Neural cell (in vitro differentiated cells): ENCODE measurements around the gene TGFA. TPM values are rescaled to one million over a fixed set of nuclear protein-coding genes. Genes with fewer than 3 reads are reported as not detected.

Experiments used
- H2AFZ ChIP-seq: fragments of 200-600, 300-800 bp; sonication (generic), shearing (Covaris generic); 2 replicates; pipeline ENCODE4 v1.6.0; 2014; ENCODE audit warnings: low read depth, mild to moderate bottlenecking, antibody characterized with exemption, low read length, moderate library complexity
- H3F3A ChIP-seq: fragments of 200-600 bp; shearing (Covaris generic); 2 replicates; pipeline ENCODE4 v1.6.1; 2016; ENCODE audit warnings: mild to moderate bottlenecking, moderate library complexity, mixed read lengths, antibody characterized with exemption, low read length; ENCODE audit not compliant: insufficient read depth, poor library complexity, severe bottlenecking
- H3K27ac ChIP-seq: fragments of 200-600, 300-800 bp; sonication (generic), shearing (Covaris generic); 2 replicates; pipeline ENCODE4 v1.5.1; 2014; ENCODE audit warnings: mild to moderate bottlenecking, low read length, moderate library complexity
- H3K27me3 ChIP-seq: fragments of 300-800, 200-600 bp; sonication (generic), shearing (Covaris generic); 2 replicates; pipeline ENCODE4 v1.6.0; 2014; ENCODE audit warnings: mild to moderate bottlenecking, low read depth, low read length, moderate library complexity; ENCODE audit not compliant: insufficient read depth
- H3K36me3 ChIP-seq: fragments of 300-800, 200-600 bp; sonication (generic), shearing (Covaris generic); 2 replicates; pipeline ENCODE4 v1.5.1; 2014; ENCODE audit warnings: mild to moderate bottlenecking, antibody characterized with exemption, low read length, moderate library complexity; ENCODE audit not compliant: insufficient read depth
- H3K4me2 ChIP-seq: fragments of 300-800, 200-600 bp; sonication (generic), shearing (Covaris generic); 2 replicates; pipeline ENCODE4 v1.6.0; 2014; ENCODE audit warnings: mild to moderate bottlenecking, low read length
- H3K4me3 ChIP-seq: fragments of 300-800, 200-600 bp; sonication (generic), shearing (Covaris generic); 2 replicates; pipeline ENCODE4 v1.5.1; 2014; ENCODE audit warnings: mild to moderate bottlenecking, low read length, moderate library complexity
- H3K79me2 ChIP-seq: fragments of 200-600 bp; shearing (Covaris generic); replicated peaks from 2 replicates; pipeline ENCODE4 v1.6.0; 2014; ENCODE audit warnings: mild to moderate bottlenecking, low read length, moderate library complexity; ENCODE audit not compliant: insufficient read depth
- H3K9ac ChIP-seq: fragments of 300-800, 200-600 bp; sonication (generic), shearing (Covaris generic); 2 replicates; pipeline ENCODE4 v1.6.1; 2016; ENCODE audit warnings: mild to moderate bottlenecking, low read length, mixed read lengths
- H3K9me2 ChIP-seq: fragments of 200-600 bp; shearing (Covaris generic); 2 replicates; pipeline ENCODE4 v1.6.1; 2016; ENCODE audit warnings: mild to moderate bottlenecking, low read length, mixed read lengths; ENCODE audit not compliant: insufficient read depth
- H3K9me3 ChIP-seq: fragments of 200-600, 300-800 bp; sonication (generic), shearing (Covaris generic); 2 replicates; pipeline ENCODE4 v1.6.1; 2016; ENCODE audit warnings: mild to moderate bottlenecking, mixed run types, low read length, moderate library complexity, mixed read lengths
- H4K20me1 ChIP-seq: fragments of 200-600 bp; shearing (Covaris generic); 2 replicates; pipeline ENCODE4 v1.6.1; 2016; ENCODE audit warnings: mild to moderate bottlenecking, mixed run types; ENCODE audit not compliant: insufficient read depth
- EP300 ChIP-seq: fragments of 450-650 bp; conservative IDR thresholded peaks from 2 replicates; pipeline ENCODE4 v1.6.1; 2014; ENCODE audit warnings: antibody characterized with exemption, mild to moderate bottlenecking, moderate library complexity; ENCODE audit not compliant: poor library complexity, severe bottlenecking
- EZH2 ChIP-seq: fragments of 200-600, 300-800 bp; shearing (Covaris generic), sonication (generic); IDR thresholded peaks from 2 replicates; pipeline ENCODE4 v1.6.1; 2014; ENCODE audit warnings: antibody characterized with exemption, low read length, borderline replicate concordance, mild to moderate bottlenecking; ENCODE audit not compliant: insufficient read depth, poor library complexity, severe bottlenecking
- MXI1 ChIP-seq: fragments of 450-650 bp; conservative IDR thresholded peaks from 2 replicates; pipeline ENCODE4 v1.6.1; 2014; ENCODE audit warnings: antibody characterized with exemption, mild to moderate bottlenecking; ENCODE audit not compliant: poor library complexity, severe bottlenecking
- POLR2AphosphoS5 ChIP-seq: IDR thresholded peaks from 2 replicates; pipeline ENCODE4 v1.6.1; 2012
- RAD21 ChIP-seq: fragments of 450-650 bp; conservative IDR thresholded peaks from 2 replicates; pipeline ENCODE4 v1.6.1; 2014; ENCODE audit warnings: antibody characterized with exemption, mild to moderate bottlenecking, moderate library complexity
- SMC3 ChIP-seq: fragments of 450-650 bp; conservative IDR thresholded peaks from 2 replicates; pipeline ENCODE4 v1.6.1; 2014; ENCODE audit warnings: antibody characterized with exemption, mild to moderate bottlenecking, moderate library complexity; ENCODE audit not compliant: poor library complexity
- TAF1 ChIP-seq: IDR thresholded peaks from 2 replicates; pipeline ENCODE4 v1.6.1; 2012; ENCODE audit warnings: low read depth
- polyA plus RNA-seq: library from polyadenylated mRNA; depleted of rRNA; stranded (reverse); fragments of >200 nt; gene quantifications from 2 replicates; pipeline ENCODE4 v1.2.3, GENCODE V29; 2014
- TF ChIP-seq, protein P1 (sequence below): IDR thresholded peaks from 2 replicates; pipeline ENCODE4 v1.6.1; 2012; ENCODE audit warnings: borderline replicate concordance
- TF ChIP-seq, protein P2 (sequence below): fragments of 450-650 bp; IDR thresholded peaks from 2 replicates; pipeline ENCODE4 v1.5.1; 2014; ENCODE audit warnings: antibody characterized with exemption, mild to moderate bottlenecking, moderate library complexity; ENCODE audit not compliant: poor library complexity, severe bottlenecking

Gene TGFA
- polyA plus RNA-seq, 1 donor from 2014 or later = 0.85 TPM

DNA sequence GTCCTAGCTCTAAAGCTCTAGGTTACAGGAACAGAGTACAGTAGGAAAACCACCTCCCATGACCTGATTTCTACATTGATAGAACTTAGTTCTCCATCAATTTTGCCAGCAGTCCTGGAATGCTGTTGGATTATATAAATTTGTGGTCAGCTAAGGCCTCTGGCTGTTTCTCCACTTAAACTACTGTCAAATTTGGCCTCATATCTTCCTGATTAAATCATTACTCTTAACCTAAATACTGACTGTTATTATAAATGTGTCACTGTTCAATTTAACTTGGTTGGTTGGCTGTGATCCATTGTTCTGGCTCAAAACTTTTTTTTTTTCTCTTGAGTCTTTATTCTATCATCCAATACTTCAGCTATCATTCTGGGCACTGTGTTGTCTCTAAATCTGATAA is 71.2 kb downstream of the TGFA start:
- Histone ChIP-seq H4K20me1 (no peaks in the 10 kb centered on the region), H2AFZ (no peak overlapping the region), H3K36me3 (no peaks in the 10 kb centered on the region), H3K79me2 (no peaks in the 10 kb centered on the region), H3K27ac (no peak overlapping the region), H3K9me2 (no peaks in the 10 kb centered on the region), H3F3A (no peaks in the 10 kb centered on the region), H3K4me2 (no peak overlapping the region), H3K27me3 (no peaks in the 10 kb centered on the region), H3K9ac (no peak overlapping the region), H3K9me3 (no peaks in the 10 kb centered on the region), H3K4me3 (no peak overlapping the region)
- no peak for TF ChIP-seq EZH2
- no peak for TF ChIP-seq SMC3
- TF ChIP-seq EP300 = no peak
- no peak for TF ChIP-seq TAF1
- TF ChIP-seq POLR2AphosphoS5 = no peak
- TF ChIP-seq, protein P1, sequence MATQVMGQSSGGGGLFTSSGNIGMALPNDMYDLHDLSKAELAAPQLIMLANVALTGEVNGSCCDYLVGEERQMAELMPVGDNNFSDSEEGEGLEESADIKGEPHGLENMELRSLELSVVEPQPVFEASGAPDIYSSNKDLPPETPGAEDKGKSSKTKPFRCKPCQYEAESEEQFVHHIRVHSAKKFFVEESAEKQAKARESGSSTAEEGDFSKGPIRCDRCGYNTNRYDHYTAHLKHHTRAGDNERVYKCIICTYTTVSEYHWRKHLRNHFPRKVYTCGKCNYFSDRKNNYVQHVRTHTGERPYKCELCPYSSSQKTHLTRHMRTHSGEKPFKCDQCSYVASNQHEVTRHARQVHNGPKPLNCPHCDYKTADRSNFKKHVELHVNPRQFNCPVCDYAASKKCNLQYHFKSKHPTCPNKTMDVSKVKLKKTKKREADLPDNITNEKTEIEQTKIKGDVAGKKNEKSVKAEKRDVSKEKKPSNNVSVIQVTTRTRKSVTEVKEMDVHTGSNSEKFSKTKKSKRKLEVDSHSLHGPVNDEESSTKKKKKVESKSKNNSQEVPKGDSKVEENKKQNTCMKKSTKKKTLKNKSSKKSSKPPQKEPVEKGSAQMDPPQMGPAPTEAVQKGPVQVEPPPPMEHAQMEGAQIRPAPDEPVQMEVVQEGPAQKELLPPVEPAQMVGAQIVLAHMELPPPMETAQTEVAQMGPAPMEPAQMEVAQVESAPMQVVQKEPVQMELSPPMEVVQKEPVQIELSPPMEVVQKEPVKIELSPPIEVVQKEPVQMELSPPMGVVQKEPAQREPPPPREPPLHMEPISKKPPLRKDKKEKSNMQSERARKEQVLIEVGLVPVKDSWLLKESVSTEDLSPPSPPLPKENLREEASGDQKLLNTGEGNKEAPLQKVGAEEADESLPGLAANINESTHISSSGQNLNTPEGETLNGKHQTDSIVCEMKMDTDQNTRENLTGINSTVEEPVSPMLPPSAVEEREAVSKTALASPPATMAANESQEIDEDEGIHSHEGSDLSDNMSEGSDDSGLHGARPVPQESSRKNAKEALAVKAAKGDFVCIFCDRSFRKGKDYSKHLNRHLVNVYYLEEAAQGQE = no peak
- TF ChIP-seq, protein P2, sequence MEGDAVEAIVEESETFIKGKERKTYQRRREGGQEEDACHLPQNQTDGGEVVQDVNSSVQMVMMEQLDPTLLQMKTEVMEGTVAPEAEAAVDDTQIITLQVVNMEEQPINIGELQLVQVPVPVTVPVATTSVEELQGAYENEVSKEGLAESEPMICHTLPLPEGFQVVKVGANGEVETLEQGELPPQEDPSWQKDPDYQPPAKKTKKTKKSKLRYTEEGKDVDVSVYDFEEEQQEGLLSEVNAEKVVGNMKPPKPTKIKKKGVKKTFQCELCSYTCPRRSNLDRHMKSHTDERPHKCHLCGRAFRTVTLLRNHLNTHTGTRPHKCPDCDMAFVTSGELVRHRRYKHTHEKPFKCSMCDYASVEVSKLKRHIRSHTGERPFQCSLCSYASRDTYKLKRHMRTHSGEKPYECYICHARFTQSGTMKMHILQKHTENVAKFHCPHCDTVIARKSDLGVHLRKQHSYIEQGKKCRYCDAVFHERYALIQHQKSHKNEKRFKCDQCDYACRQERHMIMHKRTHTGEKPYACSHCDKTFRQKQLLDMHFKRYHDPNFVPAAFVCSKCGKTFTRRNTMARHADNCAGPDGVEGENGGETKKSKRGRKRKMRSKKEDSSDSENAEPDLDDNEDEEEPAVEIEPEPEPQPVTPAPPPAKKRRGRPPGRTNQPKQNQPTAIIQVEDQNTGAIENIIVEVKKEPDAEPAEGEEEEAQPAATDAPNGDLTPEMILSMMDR = no peak
- TF ChIP-seq RAD21 = no peak
- TF ChIP-seq MXI1 = no peak

DNA sequence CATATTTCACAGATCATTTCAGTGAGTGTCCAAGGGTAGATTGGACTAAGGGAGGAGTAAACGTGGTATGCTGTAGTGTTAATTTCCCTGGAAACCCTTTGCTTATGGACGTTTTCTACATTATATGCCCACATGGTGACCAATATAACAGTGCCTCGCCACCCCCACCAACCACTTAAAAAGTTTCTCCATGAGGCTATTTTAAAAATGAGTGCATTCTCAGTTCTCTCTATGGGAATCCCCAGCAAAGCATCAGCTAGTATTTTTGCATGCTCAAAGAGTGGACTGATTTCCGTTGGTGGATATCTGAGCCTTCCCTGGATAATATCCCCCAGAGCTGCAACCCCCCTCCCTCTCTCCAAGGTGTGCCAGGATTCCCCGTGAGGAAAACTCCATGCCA is 73.2 kb downstream of the TGFA start:
- no peak overlapping the region for H3K27ac ChIP-seq

GRCh38 chr2:70479816-70480215 is 73.8 kb downstream of the TGFA start:
- Histone ChIP-seq H3K27me3 (no peaks in the 10 kb centered on the region), H3K9me3 (no peaks in the 10 kb centered on the region), H3K36me3 (no peaks in the 10 kb centered on the region), H3F3A (no peaks in the 10 kb centered on the region), H3K79me2 (no peaks in the 10 kb centered on the region), H3K9me2 (no peaks in the 10 kb centered on the region), H3K4me3 (no peak overlapping the region), H3K27ac (no peak overlapping the region), H4K20me1 (no peaks in the 10 kb centered on the region), H3K4me2 (no peak overlapping the region), H2AFZ (no peak overlapping the region), H3K9ac (no peak overlapping the region)
- TF ChIP-seq, protein P2 = no peak
- no peak for TF ChIP-seq SMC3
- TF ChIP-seq TAF1 = no peak
- TF ChIP-seq, protein P1 = no peak
- TF ChIP-seq MXI1 = no peak
- no peak for TF ChIP-seq EP300

More for the DNA sequence above, 73.2 kb downstream of the TGFA start:
- no peaks in the 10 kb centered on the region for H3K36me3 ChIP-seq
- no peaks in the 10 kb centered on the region for H3K9me2 ChIP-seq
- no peak overlapping the region for H3K4me2 ChIP-seq
- H3F3A ChIP-seq = no peaks in the 10 kb centered on the region
- H3K9me3 ChIP-seq = no peaks in the 10 kb centered on the region
- TF ChIP-seq SMC3 = no peak
- TF ChIP-seq EZH2 = no peak
- no peaks in the 10 kb centered on the region for H3K27me3 ChIP-seq
- H3K9ac ChIP-seq = no peak overlapping the region
- no peak overlapping the region for H2AFZ ChIP-seq
- H4K20me1 ChIP-seq = no peaks in the 10 kb centered on the region
- H3K4me3 ChIP-seq = no peak overlapping the region
- no peaks in the 10 kb centered on the region for H3K79me2 ChIP-seq
